MCF 10A (cell line): ENCODE data around the gene GJB6. TPM values are rescaled to one million over a fixed set of nuclear protein-coding genes. Genes with fewer than 3 reads are reported as not detected.
A peak's percentile ranks its signal among the peaks of the same experiment; 100 is the strongest.

Source experiments
- BruUV-seq: library from RNA; stranded (reverse); fragments of 400-500 nt; replicated peaks from 2 replicates; lab custom pipeline; 2021; lab: Mats Ljungman, UMichigan
- CTCF ChIA-PET: fragments of 300-600 bp; sonication (Branson Sonifier 250); formaldehyde crosslinking; extraction: SDS; loops from one replicate; lab custom pipeline; 2021; ENCODE audit warnings: antibody characterized with exemption, inconsistent platforms; lab: Yijun Ruan, JAX
- POLR2A ChIA-PET: fragments of 300-600, 350-650 bp; sonication (Branson Sonifier 250); formaldehyde crosslinking; extraction: SDS; loops from one replicate; lab custom pipeline; 2020; ENCODE audit warnings: antibody characterized with exemption, inconsistent platforms; lab: Yijun Ruan, JAX
- DNase-seq: peaks from one replicate; pipeline ENCODE4 v3.0.0-alpha.2; 2018; ENCODE audit not compliant: unreplicated experiment
- H3K27ac Mint-ChIP-seq: one replicate; pipeline ENCODE4 v1.8.0; 2022; ENCODE audit warnings: mild to moderate bottlenecking, low read depth, mixed read lengths; ENCODE audit not compliant: unreplicated experiment
- H3K27me3 Mint-ChIP-seq: one replicate; pipeline ENCODE4 v1.8.0; 2022; ENCODE audit warnings: mixed read lengths; ENCODE audit not compliant: insufficient read depth, unreplicated experiment
- H3K36me3 Mint-ChIP-seq: one replicate; pipeline ENCODE4 v1.8.0; 2022; ENCODE audit warnings: mild to moderate bottlenecking, moderate library complexity, mixed read lengths; ENCODE audit not compliant: insufficient read depth, unreplicated experiment
- H3K4me1 Mint-ChIP-seq: one replicate; pipeline ENCODE4 v1.8.0; 2022; ENCODE audit warnings: mixed read lengths; ENCODE audit not compliant: insufficient read depth, unreplicated experiment
- H3K4me3 Mint-ChIP-seq: one replicate; pipeline ENCODE4 v1.8.0; 2022; ENCODE audit warnings: mild to moderate bottlenecking, moderate library complexity, mixed read lengths; ENCODE audit not compliant: unreplicated experiment
- H3K9me3 Mint-ChIP-seq: one replicate; pipeline ENCODE4 v1.8.0; 2022; ENCODE audit warnings: mixed read lengths; ENCODE audit not compliant: unreplicated experiment
- intact Hi-C: fragments of 100-400 bp; cut with micrococcal nuclease; formaldehyde crosslinking; loops from 2 replicates; pipeline ENCODE4 v1.14.1; 2022
- total RNA-seq: library from RNA; stranded (reverse); gene quantifications from 2 replicates; pipeline ENCODE4 v1.2.3, GENCODE V29; 2022
- TF ChIP-seq, protein P1 (sequence below): fragments of 200-600 bp; IDR thresholded peaks from one replicate; pipeline ENCODE4 v1.8.0; 2022; ENCODE audit warnings: antibody characterized with exemption, mild to moderate bottlenecking; ENCODE audit not compliant: unreplicated experiment

GJB6 gene
- total RNA-seq, 1 experiment from 2014 or later: not detected

DNA sequence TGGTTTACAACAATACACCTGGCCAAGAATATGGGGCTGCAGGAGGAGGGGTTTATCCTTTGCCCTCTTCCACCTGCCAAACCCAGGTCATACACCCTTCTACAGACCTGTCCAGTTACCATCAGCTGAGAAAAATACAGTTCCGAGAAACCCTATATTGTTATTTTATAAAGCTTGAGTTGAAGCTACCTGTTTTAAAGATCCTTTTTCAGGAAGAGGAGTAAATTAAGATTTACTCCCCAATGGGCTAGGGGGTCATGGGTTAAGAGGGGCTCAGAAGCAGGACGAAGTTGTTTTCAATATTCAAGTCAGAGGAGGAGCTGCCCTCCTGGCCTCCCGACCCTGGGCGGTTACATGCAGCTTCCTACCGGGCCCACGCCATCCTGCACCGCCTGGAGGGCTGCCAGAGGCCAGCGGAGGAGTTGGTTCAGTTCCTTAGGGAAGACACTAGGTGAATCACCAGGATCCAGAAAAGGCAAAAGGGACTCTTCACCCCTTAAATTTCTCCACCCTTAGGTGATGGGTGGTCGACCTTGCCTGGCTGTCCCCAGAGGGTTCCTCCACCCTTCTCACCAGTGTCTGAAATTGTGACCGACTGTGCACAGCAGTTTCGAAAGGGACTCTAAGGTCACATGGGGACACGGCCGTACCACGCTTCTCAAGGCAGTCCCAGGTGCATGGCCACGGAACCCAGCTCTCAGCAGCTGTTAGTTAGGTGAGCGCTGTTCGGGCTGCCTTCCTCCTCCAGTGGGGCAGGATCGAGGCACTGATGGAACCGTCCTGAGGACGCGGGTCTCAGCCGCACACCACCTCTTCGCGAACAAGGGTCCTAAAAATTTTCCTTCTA is 40.6 kb downstream of the GJB6 start:
- no peaks in the 10 kb centered on the region for H3K27me3 Mint-ChIP-seq

GRCh38 chr13:20190481-20191310 is 41.4 kb downstream of the GJB6 start:
- TF ChIP-seq, protein P1, sequence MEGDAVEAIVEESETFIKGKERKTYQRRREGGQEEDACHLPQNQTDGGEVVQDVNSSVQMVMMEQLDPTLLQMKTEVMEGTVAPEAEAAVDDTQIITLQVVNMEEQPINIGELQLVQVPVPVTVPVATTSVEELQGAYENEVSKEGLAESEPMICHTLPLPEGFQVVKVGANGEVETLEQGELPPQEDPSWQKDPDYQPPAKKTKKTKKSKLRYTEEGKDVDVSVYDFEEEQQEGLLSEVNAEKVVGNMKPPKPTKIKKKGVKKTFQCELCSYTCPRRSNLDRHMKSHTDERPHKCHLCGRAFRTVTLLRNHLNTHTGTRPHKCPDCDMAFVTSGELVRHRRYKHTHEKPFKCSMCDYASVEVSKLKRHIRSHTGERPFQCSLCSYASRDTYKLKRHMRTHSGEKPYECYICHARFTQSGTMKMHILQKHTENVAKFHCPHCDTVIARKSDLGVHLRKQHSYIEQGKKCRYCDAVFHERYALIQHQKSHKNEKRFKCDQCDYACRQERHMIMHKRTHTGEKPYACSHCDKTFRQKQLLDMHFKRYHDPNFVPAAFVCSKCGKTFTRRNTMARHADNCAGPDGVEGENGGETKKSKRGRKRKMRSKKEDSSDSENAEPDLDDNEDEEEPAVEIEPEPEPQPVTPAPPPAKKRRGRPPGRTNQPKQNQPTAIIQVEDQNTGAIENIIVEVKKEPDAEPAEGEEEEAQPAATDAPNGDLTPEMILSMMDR: no peak
- no peaks in the 10 kb centered on the region for H3K36me3 Mint-ChIP-seq
- DNase-seq: peak; percentile 77
- BruUV-seq: no TSS peak
- H3K4me3 Mint-ChIP-seq: peak overlapping the region; percentile 7
- peaks cover 27% of the 10 kb centered on the region for H3K4me1 Mint-ChIP-seq
- no peaks in the 10 kb centered on the region for H3K27me3 Mint-ChIP-seq
- H3K9me3 Mint-ChIP-seq: no peaks in the 10 kb centered on the region
- ChIA-PET POLR2A (interaction anchor here (0.6 to 1.8 kb wide), 5 partner anchors 9 to 377 kb away, joined by 3 to 5 read pairs (median 5); partner anchors contain the start of gene IFT88), CTCF (interaction anchor here (0.5 to 1.3 kb wide), 7 partner anchors 9 to 733 kb away, joined by 3 to 9 read pairs (median 4); no protein-coding TSS in a partner anchor)
- intact Hi-C loops: loop anchor here (5.0 kb wide), 1 partner anchor 1287 kb away; no protein-coding TSS in a partner anchor
- H3K27ac Mint-ChIP-seq: peak overlapping the region; percentile 21

More for the DNA sequence above, 40.6 kb downstream of the GJB6 start:
- Mint-ChIP-seq H3K27ac (peak overlapping the region; percentile 21), H3K36me3 (no peaks in the 10 kb centered on the region), H3K4me3 (peak overlapping the region; percentile 74), H3K4me1 (peaks cover 30% of the 10 kb centered on the region), H3K9me3 (no peaks in the 10 kb centered on the region)
- DNase-seq: peak; percentile 68
- CTCF ChIA-PET: interaction anchor here (0.5 to 1.4 kb wide), 10 partner anchors 10 to 625 kb away, joined by 3 to 9 read pairs (median 4); no protein-coding TSS in a partner anchor
- intact Hi-C loops: loop anchor here (5.0 kb wide), 1 partner anchor 1286 kb away; no protein-coding TSS in a partner anchor
- POLR2A ChIA-PET: interaction anchor here (0.6 to 1.8 kb wide), 10 partner anchors 8 to 1992 kb away, joined by 3 to 7 read pairs (median 3); partner anchors contain the start of gene IFT88
- TF ChIP-seq, protein P1: no peak
- BruUV-seq: no TSS peak

GRCh38 chr13:20190076-20190475 is 42.0 kb downstream of the GJB6 start:
- ChIA-PET POLR2A (interaction anchor here (0.7 to 1.7 kb wide), 5 partner anchors 10 to 275 kb away, joined by 3 to 5 read pairs (median 5); no protein-coding TSS in a partner anchor), CTCF (interaction anchor here (0.9 to 1.3 kb wide), 6 partner anchors 8 to 734 kb away, joined by 3 to 9 read pairs (median 3); no protein-coding TSS in a partner anchor)
- H3K4me1 Mint-ChIP-seq: peaks cover 21% of the 10 kb centered on the region
- no peak overlapping the region for H3K4me3 Mint-ChIP-seq
- DNase-seq: no peak
- no peaks in the 10 kb centered on the region for H3K9me3 Mint-ChIP-seq
- TF ChIP-seq, protein P1: no peak
- intact Hi-C loops: loop anchor here (5.0 kb wide), 1 partner anchor 1287 kb away; no protein-coding TSS in a partner anchor
- no peak overlapping the region for H3K27ac Mint-ChIP-seq
- no TSS peak for BruUV-seq
- no peaks in the 10 kb centered on the region for H3K36me3 Mint-ChIP-seq
- H3K27me3 Mint-ChIP-seq: no peaks in the 10 kb centered on the region
